HG03066 (cell line): ENCODE results near the gene SLC9C2.
"Not testable (repeated sequence)": the region's sequence is repeated elsewhere in the genome, so short reads cannot be mapped to it uniquely, and the experiment has no call there.

ENCODE experiments used
- ATAC-seq: cut with Tn5 transposase; IDR thresholded peaks from one replicate; pipeline ENCODE4 v1.9.1; 2021; ENCODE audit warnings: low read depth; ENCODE audit not compliant: unreplicated experiment

The SLC9C2 gene

GRCh38 chr1:173529106-173529505, 73.8 kb downstream of the SLC9C2 start:
- ATAC-seq = no peak

DNA sequence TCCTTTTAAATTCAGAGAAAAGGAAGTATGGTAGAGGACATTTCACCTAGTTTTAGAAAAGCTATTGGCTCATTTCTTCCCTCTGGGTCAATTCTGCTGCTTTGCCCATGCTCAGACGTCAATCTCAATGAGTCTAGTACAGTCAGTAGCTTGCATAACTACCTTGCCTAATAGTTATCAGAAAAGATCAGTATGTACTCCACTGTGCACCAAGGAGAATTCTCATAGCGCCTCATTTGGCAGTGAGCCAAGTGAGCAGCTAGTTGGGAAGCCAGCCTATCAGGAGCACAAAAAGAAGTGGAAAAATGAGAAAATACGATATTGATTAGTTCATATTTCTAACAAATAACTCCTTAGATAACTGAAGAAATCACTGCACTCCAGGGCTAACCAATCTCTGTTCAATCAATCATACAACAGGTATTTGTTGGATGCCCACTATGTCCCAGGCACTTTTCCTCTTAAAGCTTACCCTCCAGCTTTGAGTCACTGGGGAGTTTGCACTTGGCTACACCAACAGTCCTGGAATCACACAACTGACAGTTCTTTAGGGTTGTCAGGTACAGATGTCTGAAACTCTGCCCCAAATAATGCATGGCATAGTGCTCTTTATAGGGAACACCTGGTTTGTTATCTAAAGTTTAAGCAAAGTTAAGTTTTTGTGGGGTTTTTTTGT, 75.6 kb downstream of the SLC9C2 start:
- ATAC-seq = no peak

GRCh38 chr1:173525926-173526325, 76.9 kb downstream of the SLC9C2 start:
- ATAC-seq = no peak

- ATAC-seq = no peak
These were observed 79.5 kb downstream of the SLC9C2 start for GRCh38 chr1:173523329-173523728.

- no peak for ATAC-seq
These were observed 82.1 kb downstream of the SLC9C2 start for GRCh38 chr1:173520799-173521198.

GRCh38 chr1:173514503-173514902, 88.4 kb downstream of the SLC9C2 start:
- ATAC-seq = not testable (repeated sequence)

DNA sequence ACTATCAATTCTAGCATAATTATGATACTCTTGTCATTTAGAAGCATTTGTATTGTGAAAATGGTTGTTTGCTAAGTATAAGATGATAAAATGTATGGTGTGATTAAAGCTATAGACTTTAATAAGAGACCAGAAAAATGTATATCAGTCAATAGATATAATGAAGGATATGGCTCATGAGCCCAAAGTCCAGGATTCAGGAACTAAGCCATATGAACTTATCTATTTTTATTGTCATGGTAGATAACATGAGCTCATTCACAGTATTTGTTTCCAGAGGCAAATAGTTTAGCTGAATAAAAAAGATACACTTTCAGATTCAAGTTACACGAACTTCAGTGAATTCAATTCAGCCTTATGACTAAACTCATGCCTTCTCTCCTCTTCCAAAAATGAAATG, 93.1 kb downstream of the SLC9C2 start:
- no peak for ATAC-seq

DNA sequence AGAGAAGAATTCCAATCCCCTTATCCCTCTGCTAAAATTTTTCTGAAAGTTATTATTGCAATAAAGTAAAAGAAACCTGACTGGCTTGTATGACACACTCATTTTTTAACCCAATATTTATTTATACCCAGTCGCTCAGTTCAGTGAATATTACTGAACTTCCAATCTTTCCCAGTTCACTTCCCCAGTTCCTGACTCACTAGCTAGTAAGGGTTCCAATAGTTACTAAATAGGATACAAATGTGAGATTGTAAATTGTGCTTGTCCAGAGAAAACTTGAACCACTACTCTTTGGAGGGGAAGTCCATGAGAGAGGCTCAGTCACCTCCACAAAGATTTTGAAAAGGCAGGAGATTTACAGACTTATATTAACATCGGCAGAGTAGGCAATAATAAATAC, 94.3 kb downstream of the SLC9C2 start:
- no peak for ATAC-seq

DNA sequence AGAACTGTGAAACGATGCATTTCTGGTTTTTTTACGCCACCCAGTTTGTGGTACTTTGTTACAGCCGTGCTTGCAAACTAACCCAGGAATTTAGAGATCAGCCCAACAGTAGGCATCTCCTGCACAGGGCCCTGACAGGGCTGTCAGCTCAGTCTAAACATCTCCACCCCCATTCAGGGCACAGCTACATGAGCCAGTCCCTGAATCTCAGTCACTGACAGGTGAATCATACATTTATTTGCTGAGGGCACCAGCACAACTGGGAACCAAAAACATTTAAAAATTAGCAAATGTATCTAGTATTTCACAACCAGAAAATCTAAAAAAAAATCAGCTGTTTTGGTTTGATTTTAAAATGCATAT, 95.0 kb downstream of the SLC9C2 start:
- no peak for ATAC-seq

DNA sequence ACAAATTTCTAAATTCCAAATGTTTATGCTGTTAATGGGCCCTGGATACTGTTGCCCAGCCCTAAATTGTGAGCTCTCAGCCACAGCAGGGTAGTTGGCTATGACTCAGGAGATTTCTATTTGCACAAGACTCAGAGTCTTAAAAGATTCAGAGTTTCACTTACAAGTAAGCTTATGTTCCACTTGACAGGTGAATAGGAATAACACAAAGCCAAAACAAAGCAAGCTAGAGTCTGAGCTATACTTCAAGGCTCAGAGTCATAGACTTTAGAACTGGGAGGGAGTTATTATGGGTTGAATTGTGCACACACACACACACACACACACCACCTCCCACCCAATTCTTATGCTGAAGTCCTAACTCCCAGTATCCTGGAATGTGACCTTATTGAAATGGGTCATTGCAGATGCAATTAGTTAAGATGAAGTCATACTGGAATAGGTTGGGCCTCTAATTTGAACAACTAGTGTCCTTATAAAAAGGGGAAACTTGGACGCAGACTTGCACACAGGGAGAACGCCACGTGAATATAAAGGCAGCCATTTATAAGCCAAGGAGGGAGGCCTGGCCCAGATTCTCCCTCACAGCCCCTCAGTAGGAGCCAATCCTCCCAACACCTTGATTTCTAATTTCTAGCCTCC, 95.5 kb downstream of the SLC9C2 start:
- no peak for ATAC-seq

- ATAC-seq = no peak
These were observed 96.4 kb downstream of the SLC9C2 start for GRCh38 chr1:173506437-173506836.

DNA sequence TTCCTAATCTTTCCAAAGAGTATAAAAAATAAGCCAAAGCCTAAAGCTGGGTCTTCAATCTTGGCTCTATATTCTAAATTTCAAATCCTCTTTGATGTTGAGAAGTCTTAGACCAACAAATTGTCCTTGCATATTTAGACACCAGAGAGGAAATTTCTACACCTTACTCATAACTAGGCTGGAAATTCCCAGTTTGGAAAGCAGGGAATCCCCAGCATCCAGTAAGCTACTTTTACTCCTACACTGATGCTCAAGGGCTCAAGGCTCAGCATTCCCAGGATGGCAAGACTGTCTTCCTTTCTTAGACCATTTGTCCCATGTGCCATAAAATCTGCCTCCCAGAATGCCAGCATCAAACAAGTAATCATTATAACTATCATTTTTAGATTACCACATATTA, 97.5 kb downstream of the SLC9C2 start:
- ATAC-seq = no peak

- ATAC-seq = no peak
These were observed 98.6 kb downstream of the SLC9C2 start for GRCh38 chr1:173504268-173504667.

GRCh38 chr1:173503391-173503790, 99.5 kb downstream of the SLC9C2 start:
- no peak for ATAC-seq

DNA sequence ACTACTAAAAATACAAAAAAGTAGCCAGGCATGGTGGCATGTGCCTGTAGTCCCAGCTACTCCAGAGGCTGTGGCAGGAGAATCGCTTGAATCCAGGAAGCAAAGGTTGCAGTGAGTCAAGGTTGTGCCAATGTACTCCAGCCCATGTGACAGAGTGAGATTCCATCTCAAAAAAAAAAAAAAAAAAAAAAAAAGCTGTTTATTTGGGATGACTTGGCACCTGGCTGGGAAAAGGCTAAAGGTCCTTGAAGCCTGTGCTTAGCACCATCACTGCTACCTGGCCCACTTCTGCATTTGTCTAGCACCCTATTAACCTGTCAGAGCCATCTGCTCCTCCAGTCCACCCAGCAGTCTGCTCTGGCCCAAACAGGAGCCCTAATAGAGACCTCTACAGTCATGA, 100.8 kb downstream of the SLC9C2 start:
- ATAC-seq = no peak

- no peak for ATAC-seq
These were observed 103.1 kb downstream of the SLC9C2 start for GRCh38 chr1:173499729-173500128.

DNA sequence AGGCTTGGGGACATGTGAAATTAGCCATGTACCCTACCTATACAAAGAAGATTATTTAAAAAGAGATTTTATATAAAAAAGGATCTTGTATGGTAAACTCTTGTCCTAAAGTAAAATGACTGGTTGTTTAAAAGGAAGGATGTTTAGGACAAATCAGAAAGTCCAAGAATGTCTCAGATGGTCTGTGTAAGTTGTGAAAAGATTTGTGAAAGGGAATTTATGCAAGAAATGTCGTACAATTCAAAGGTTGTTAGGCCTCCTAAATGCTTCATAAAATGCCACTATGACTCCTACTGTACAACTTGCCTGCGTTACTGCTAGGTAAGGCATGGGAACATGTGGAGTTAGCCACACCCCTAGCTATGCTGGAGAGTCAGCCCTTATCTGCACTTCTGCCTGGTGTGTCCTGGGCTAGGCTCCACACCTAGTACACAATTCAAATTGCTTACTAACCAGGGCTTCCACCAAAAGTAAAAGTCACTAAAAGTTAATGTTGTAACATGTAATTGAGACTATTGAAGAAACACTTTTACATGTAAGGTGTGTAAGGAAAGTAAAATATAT, 106.0 kb downstream of the SLC9C2 start:
- no peak for ATAC-seq

- ATAC-seq = no peak
These were observed 107.1 kb downstream of the SLC9C2 start for GRCh38 chr1:173495609-173496267.

- not testable (repeated sequence) for ATAC-seq
These were observed 109.7 kb downstream of the SLC9C2 start for GRCh38 chr1:173493125-173493524.

DNA sequence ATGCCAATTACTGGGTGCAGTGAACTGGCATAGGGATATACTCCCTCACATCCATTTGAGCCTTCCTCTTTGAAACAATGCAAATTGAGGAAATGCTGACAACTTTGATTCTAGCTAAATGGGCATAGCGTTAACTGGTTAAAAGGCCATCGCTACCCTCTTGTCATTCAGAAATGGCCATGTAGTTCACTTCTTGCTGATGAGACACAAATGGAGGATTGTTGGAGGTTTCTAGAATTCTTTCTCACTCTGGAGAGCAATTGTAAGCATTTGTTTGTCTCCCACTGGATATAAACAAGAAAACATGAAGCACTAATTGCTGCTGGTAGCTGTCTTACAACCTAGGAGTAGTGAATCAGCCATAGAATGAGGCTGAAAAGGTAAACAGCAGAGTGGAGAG, 111.4 kb downstream of the SLC9C2 start:
- no peak for ATAC-seq

- ATAC-seq = no peak
These were observed 112.9 kb downstream of the SLC9C2 start for GRCh38 chr1:173489929-173490328.

DNA sequence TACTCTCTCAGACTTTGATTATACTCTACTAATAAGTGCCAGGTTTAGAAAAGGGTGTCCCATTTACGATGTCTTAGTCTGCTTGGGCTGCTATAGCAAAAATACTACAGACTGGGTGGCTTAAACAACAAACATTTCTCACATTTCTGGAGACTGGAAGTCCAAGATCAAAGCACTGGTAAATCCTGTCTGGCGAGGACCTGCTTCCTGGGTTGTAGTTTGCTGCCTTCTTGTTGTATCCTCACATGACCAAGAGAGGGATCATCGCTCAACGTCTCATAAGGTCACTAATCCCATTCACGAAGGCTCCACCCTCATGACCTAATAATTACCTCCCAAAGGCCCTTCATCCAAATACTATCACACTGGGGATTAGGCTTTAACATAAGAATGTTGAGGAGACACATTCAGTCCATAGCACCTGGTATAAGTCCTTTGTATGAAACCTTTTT, 113.7 kb downstream of the SLC9C2 start:
- no peak for ATAC-seq
